GM12891 (cell line): Measurements from ENCODE around the gene STK39.

Experiments used
- DNase-seq: peaks from one replicate; pipeline ENCODE4 v3.0.0; 2011; ENCODE audit warnings: low spot score; ENCODE audit not compliant: insufficient read length
- FAIRE-seq: peaks from 2 replicates; lab custom pipeline; 2011; peaks lifted over from hg19 to GRCh38; lab: Jason Lieb, UNC
- PAX5 ChIP-seq: IDR thresholded peaks from 2 replicates; pipeline ENCODE4 v1.6.1; 2011; ENCODE audit warnings: low read length, moderate library complexity, mild to moderate bottlenecking; ENCODE audit not compliant: insufficient read depth, severe bottlenecking
- POLR2A ChIP-seq: IDR thresholded peaks from 2 replicates; pipeline ENCODE4 v1.6.1; 2011; ENCODE audit warnings: low read depth, low read length, control low read depth
- POLR2AphosphoS5 ChIP-seq: IDR thresholded peaks from 2 replicates; pipeline ENCODE4 v1.6.1; 2011; ENCODE audit warnings: low read depth, low read length, control low read depth
- POU2F2 ChIP-seq: IDR thresholded peaks from 2 replicates; pipeline ENCODE4 v1.6.1; 2011; ENCODE audit warnings: low read depth, mild to moderate bottlenecking, control low read depth, low read length, moderate library complexity
- SPI1 ChIP-seq: IDR thresholded peaks from 2 replicates; pipeline ENCODE4 v1.6.1; 2011; ENCODE audit warnings: low read depth, low read length, control low read depth
- TAF1 ChIP-seq: IDR thresholded peaks from 2 replicates; pipeline ENCODE4 v1.6.1; 2011; ENCODE audit warnings: low read depth, low read length, control low read depth

The STK39 gene

GRCh38 chr2:168159754-168160585 is 87.4 kb downstream of the STK39 start:
- FAIRE-seq (no peak), DNase-seq (no peak)
- no peak for TF ChIP-seq TAF1
- TF ChIP-seq POLR2A, result no peak
- TF ChIP-seq POLR2AphosphoS5, result no peak
- no peak for TF ChIP-seq SPI1
- no peak for TF ChIP-seq POU2F2
- no peak for TF ChIP-seq PAX5

- TF ChIP-seq POU2F2, result no peak
- TF ChIP-seq SPI1, result no peak
- TF ChIP-seq POLR2AphosphoS5, result no peak
- no peak for TF ChIP-seq TAF1
- no peak for TF ChIP-seq PAX5
- no peak for TF ChIP-seq POLR2A
- DNase-seq, result no peak
- FAIRE-seq, result no peak
These were observed 88.8 kb downstream of the STK39 start for GRCh38 chr2:168158586-168158985.

- DNase-seq (no peak), FAIRE-seq (no peak)
- TF ChIP-seq POLR2A, result no peak
- no peak for TF ChIP-seq POLR2AphosphoS5
- no peak for TF ChIP-seq PAX5
- no peak for TF ChIP-seq SPI1
- no peak for TF ChIP-seq POU2F2
- no peak for TF ChIP-seq TAF1
These were observed 89.5 kb downstream of the STK39 start for GRCh38 chr2:168157926-168158325.

GRCh38 chr2:168157070-168157469 is 90.3 kb downstream of the STK39 start:
- FAIRE-seq, result no peak
- DNase-seq, result no peak
- TF ChIP-seq POLR2AphosphoS5 (no peak), POU2F2 (no peak), PAX5 (no peak), SPI1 (no peak), POLR2A (no peak), TAF1 (no peak)

- TF ChIP-seq POU2F2 (no peak), SPI1 (no peak), POLR2A (no peak), PAX5 (no peak), TAF1 (no peak), POLR2AphosphoS5 (no peak)
- DNase-seq (no peak), FAIRE-seq (no peak)
These were observed 90.7 kb downstream of the STK39 start for GRCh38 chr2:168156661-168157060.

- FAIRE-seq (no peak), DNase-seq (no peak)
- no peak for TF ChIP-seq POU2F2
- TF ChIP-seq SPI1, result no peak
- no peak for TF ChIP-seq POLR2AphosphoS5
- TF ChIP-seq POLR2A, result no peak
- no peak for TF ChIP-seq PAX5
- TF ChIP-seq TAF1, result no peak
These were observed 91.7 kb downstream of the STK39 start for GRCh38 chr2:168155680-168156079.

GRCh38 chr2:168155046-168155445 is 92.3 kb downstream of the STK39 start:
- TF ChIP-seq POLR2A, result no peak
- TF ChIP-seq POLR2AphosphoS5, result no peak
- TF ChIP-seq POU2F2, result no peak
- no peak for TF ChIP-seq TAF1
- no peak for TF ChIP-seq SPI1
- no peak for TF ChIP-seq PAX5
- FAIRE-seq (no peak), DNase-seq (no peak)

GRCh38 chr2:168152902-168153530 is 94.4 kb downstream of the STK39 start:
- DNase-seq, result no peak
- no peak for FAIRE-seq
- TF ChIP-seq PAX5 (no peak), SPI1 (no peak), POU2F2 (no peak)

- no peak for DNase-seq
- FAIRE-seq, result no peak
- TF ChIP-seq POU2F2, result no peak
- TF ChIP-seq POLR2A, result no peak
- TF ChIP-seq TAF1, result no peak
- no peak for TF ChIP-seq SPI1
- no peak for TF ChIP-seq POLR2AphosphoS5
- no peak for TF ChIP-seq PAX5
These were observed 97.4 kb downstream of the STK39 start for GRCh38 chr2:168149986-168150385.

GRCh38 chr2:168149150-168149974 is 98.0 kb downstream of the STK39 start:
- no peak for TF ChIP-seq TAF1
- no peak for TF ChIP-seq POU2F2
- no peak for TF ChIP-seq POLR2A
- no peak for TF ChIP-seq SPI1
- TF ChIP-seq POLR2AphosphoS5, result no peak
- TF ChIP-seq PAX5, result no peak

More at GRCh38 chr2:168149150-168149974, 98.0 kb downstream of the STK39 start:
- DNase-seq, result no peak
- FAIRE-seq, result no peak
